Liver (tissue), 9 donors: Measurements from ENCODE around the gene LINS1. TPM values are rescaled to one million over a fixed set of nuclear protein-coding genes. Genes with fewer than 3 reads are reported as not detected.

Experiments
- DNase-seq: peaks from one replicate; pipeline ENCODE4 v3.0.0-alpha.2; 2017; ENCODE audit warnings: low spot score
- H3K27ac ChIP-seq, 2 donors: one replicate each; pipeline ENCODE4 v1.7.0; 2013; ENCODE audit warnings: inconsistent platforms in 2 of 2, low read length in 2 of 2, control low read depth in 1 of 2, low read depth in 1 of 2, mild to moderate bottlenecking in 1 of 2
- H3K27me3 ChIP-seq, 4 donors: one replicate each; pipeline versions ENCODE4 v1.6.1 to v1.7.0; 2013; ENCODE audit warnings: low read length in 3 of 4, inconsistent platforms in 1 of 4, mild to moderate bottlenecking in 1 of 4, moderate library complexity in 1 of 4; ENCODE audit not compliant: control insufficient read depth in 4 of 4, insufficient read depth in 4 of 4
- H3K36me3 ChIP-seq, 4 donors: one replicate each; pipeline versions ENCODE4 v1.6.1 to v1.7.0; 2013; ENCODE audit warnings: low read length in 3 of 4, mild to moderate bottlenecking in 3 of 4, low read depth in 1 of 4, moderate library complexity in 1 of 4; ENCODE audit not compliant: control insufficient read depth in 4 of 4, insufficient read depth in 3 of 4
- H3K4me1 ChIP-seq, 4 donors: one replicate each; pipeline versions ENCODE4 v1.6.1 to v1.7.0; 2013; ENCODE audit warnings: low read length in 3 of 4, mild to moderate bottlenecking in 3 of 4, moderate library complexity in 1 of 4; ENCODE audit not compliant: control insufficient read depth in 4 of 4, insufficient read depth in 4 of 4
- H3K4me3 ChIP-seq, 3 donors: one replicate each; pipeline versions ENCODE4 v1.6.1 to v1.7.0; 2013; ENCODE audit warnings: low read length in 3 of 3, control low read depth in 1 of 3, low read depth in 1 of 3, mild to moderate bottlenecking in 1 of 3
- H3K9ac ChIP-seq, 2 donors: one replicate each; pipeline ENCODE4 v1.7.0; 2013; ENCODE audit warnings: low read length in 2 of 2, mild to moderate bottlenecking in 2 of 2, moderate library complexity in 2 of 2, control low read depth in 1 of 2, low read depth in 1 of 2
- H3K9me3 ChIP-seq, 4 donors: one replicate each; pipeline versions ENCODE4 v1.6.1 to v1.7.0; 2013; ENCODE audit warnings: low read length in 3 of 4; ENCODE audit not compliant: control insufficient read depth in 4 of 4
- ATF3 ChIP-seq: IDR thresholded peaks from 2 replicates; pipeline ENCODE4 v1.6.1; 2016; ENCODE audit warnings: antibody characterized with exemption
- EGR1 ChIP-seq, 2 donors: IDR thresholded peaks; 2 replicates each; pipeline ENCODE4 v1.6.1; 2016 to 2018; ENCODE audit warnings: antibody characterized with exemption in 2 of 2, low read depth in 2 of 2
- FOXA1 ChIP-seq: IDR thresholded peaks from 2 replicates; pipeline ENCODE4 v1.6.1; 2016; ENCODE audit warnings: antibody characterized with exemption
- FOXA2 ChIP-seq: IDR thresholded peaks from 2 replicates; pipeline ENCODE4 v1.6.1; 2016; ENCODE audit warnings: antibody characterized with exemption
- GABPA ChIP-seq, 2 donors: IDR thresholded peaks in 1 of 2; conservative IDR thresholded peaks in 1 of 2; 2 replicates each; pipeline ENCODE4 v1.6.1; 2016; ENCODE audit warnings: antibody characterized with exemption in 2 of 2, mild to moderate bottlenecking in 1 of 2, moderate library complexity in 1 of 2
- HNF4A ChIP-seq, 2 donors: conservative IDR thresholded peaks; 2 replicates each; pipeline ENCODE4 v1.6.1; 2016; ENCODE audit warnings: antibody characterized with exemption in 2 of 2, mild to moderate bottlenecking in 2 of 2
- HNF4G ChIP-seq: IDR thresholded peaks from 2 replicates; pipeline ENCODE4 v1.6.1; 2016; ENCODE audit warnings: antibody characterized with exemption
- JUND ChIP-seq, 2 donors: IDR thresholded peaks; 2 replicates each; pipeline ENCODE4 v1.6.1; 2016; ENCODE audit warnings: antibody characterized with exemption in 2 of 2
- MAX ChIP-seq: IDR thresholded peaks from 2 replicates; pipeline ENCODE4 v1.6.1; 2016; ENCODE audit warnings: antibody characterized with exemption
- NR2F2 ChIP-seq: IDR thresholded peaks from 2 replicates; pipeline ENCODE4 v1.6.1; 2016; ENCODE audit warnings: antibody characterized with exemption
- RAD21 ChIP-seq, 2 donors: IDR thresholded peaks; 2 replicates each; pipeline ENCODE4 v1.6.1; 2016; ENCODE audit warnings: antibody characterized with exemption in 2 of 2, mild to moderate bottlenecking in 2 of 2
- RXRA ChIP-seq, 2 donors: IDR thresholded peaks; 2 replicates each; pipeline ENCODE4 v1.6.1; 2017 to 2018; ENCODE audit warnings: antibody characterized with exemption in 2 of 2, mild to moderate bottlenecking in 1 of 2
- SP1 ChIP-seq: IDR thresholded peaks from 2 replicates; pipeline ENCODE4 v1.6.1; 2018; ENCODE audit warnings: antibody characterized with exemption, mild to moderate bottlenecking
- YY1 ChIP-seq: IDR thresholded peaks from 2 replicates; pipeline ENCODE4 v1.6.1; 2016; ENCODE audit warnings: antibody characterized with exemption, mild to moderate bottlenecking
- ZBTB33 ChIP-seq: IDR thresholded peaks from 2 replicates; pipeline ENCODE4 v1.6.1; 2016; ENCODE audit warnings: antibody characterized with exemption
- WGBS: extraction: QIAGEN DNeasy Blood & Tissue Kit; methylation state at CpG from one replicate; pipeline ENCODE4 v1.1.7; 2013; 5-methylcytosine and 5-hydroxymethylcytosine counted together
- polyA plus RNA-seq, 2 donors: library from polyadenylated mRNA; stranded (reverse) in 1 of 2; unstranded in 1 of 2; fragments of 200-250 nt in 1 of 2; fragments of >200 nt in 1 of 2; fragmentation: Nextera tagmentation in 1 of 2; extraction: Ambion mirVana in 1 of 2; gene quantifications; one replicate each; pipeline versions ENCODE4 v1.2.1 to v1.2.3, GENCODE V29; 2013 to 2015
- total RNA-seq, 2 donors: library from RNA; depleted of rRNA; stranded (reverse); fragments of >200 nt; gene quantifications; one replicate each; pipeline ENCODE4 v1.2.3, GENCODE V29; 2014
- TF ChIP-seq, protein P1 (sequence below): fragments of 150-350 bp; IDR thresholded peaks from 2 replicates; pipeline ENCODE4 v1.5.1; 2017; ENCODE audit warnings: improper control_type of control experiment, low read depth, low read length; ENCODE audit not compliant: missing input control
- TF ChIP-seq, protein P2 (sequence below): IDR thresholded peaks from 2 replicates; pipeline ENCODE4 v1.6.1; 2016; ENCODE audit warnings: antibody characterized with exemption, mild to moderate bottlenecking
- donor health status: healthy.
- donor health status: healthy.
- donor health status: healthy.
- donor health status: healthy.
- donor health status: healthy.

Gene LINS1
- total and polyA plus RNA-seq, 4 donors: 2.9 to 9.1 (median 6.3) TPM

GRCh38 chr15:100631831-100632230 lies 29.8 kb upstream of the LINS1 start:
- TF ChIP-seq ATF3 (no peak), JUND (IDR thresholded peaks at IDR 0.05) (no peak), RAD21 (IDR thresholded peaks at IDR 0.05) (no peak), SP1 (no peak), NR2F2 (no peak), RXRA (IDR thresholded peaks at IDR 0.05) (no peak), FOXA1 (no peak), MAX (no peak), GABPA (IDR thresholded peaks at IDR 0.05 in 1 of 2, conservative IDR thresholded peaks at IDR 0.05 in 1 of 2) (no peak), HNF4G (no peak), YY1 (no peak), HNF4A (conservative IDR thresholded peaks at IDR 0.05) (no peak), FOXA2 (no peak), ZBTB33 (no peak)
- TF ChIP-seq, protein P1, sequence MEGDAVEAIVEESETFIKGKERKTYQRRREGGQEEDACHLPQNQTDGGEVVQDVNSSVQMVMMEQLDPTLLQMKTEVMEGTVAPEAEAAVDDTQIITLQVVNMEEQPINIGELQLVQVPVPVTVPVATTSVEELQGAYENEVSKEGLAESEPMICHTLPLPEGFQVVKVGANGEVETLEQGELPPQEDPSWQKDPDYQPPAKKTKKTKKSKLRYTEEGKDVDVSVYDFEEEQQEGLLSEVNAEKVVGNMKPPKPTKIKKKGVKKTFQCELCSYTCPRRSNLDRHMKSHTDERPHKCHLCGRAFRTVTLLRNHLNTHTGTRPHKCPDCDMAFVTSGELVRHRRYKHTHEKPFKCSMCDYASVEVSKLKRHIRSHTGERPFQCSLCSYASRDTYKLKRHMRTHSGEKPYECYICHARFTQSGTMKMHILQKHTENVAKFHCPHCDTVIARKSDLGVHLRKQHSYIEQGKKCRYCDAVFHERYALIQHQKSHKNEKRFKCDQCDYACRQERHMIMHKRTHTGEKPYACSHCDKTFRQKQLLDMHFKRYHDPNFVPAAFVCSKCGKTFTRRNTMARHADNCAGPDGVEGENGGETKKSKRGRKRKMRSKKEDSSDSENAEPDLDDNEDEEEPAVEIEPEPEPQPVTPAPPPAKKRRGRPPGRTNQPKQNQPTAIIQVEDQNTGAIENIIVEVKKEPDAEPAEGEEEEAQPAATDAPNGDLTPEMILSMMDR: no peak
- TF ChIP-seq, protein P2, sequence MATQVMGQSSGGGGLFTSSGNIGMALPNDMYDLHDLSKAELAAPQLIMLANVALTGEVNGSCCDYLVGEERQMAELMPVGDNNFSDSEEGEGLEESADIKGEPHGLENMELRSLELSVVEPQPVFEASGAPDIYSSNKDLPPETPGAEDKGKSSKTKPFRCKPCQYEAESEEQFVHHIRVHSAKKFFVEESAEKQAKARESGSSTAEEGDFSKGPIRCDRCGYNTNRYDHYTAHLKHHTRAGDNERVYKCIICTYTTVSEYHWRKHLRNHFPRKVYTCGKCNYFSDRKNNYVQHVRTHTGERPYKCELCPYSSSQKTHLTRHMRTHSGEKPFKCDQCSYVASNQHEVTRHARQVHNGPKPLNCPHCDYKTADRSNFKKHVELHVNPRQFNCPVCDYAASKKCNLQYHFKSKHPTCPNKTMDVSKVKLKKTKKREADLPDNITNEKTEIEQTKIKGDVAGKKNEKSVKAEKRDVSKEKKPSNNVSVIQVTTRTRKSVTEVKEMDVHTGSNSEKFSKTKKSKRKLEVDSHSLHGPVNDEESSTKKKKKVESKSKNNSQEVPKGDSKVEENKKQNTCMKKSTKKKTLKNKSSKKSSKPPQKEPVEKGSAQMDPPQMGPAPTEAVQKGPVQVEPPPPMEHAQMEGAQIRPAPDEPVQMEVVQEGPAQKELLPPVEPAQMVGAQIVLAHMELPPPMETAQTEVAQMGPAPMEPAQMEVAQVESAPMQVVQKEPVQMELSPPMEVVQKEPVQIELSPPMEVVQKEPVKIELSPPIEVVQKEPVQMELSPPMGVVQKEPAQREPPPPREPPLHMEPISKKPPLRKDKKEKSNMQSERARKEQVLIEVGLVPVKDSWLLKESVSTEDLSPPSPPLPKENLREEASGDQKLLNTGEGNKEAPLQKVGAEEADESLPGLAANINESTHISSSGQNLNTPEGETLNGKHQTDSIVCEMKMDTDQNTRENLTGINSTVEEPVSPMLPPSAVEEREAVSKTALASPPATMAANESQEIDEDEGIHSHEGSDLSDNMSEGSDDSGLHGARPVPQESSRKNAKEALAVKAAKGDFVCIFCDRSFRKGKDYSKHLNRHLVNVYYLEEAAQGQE: no peak
- no peak overlapping the region for H3K27ac ChIP-seq
- H3K9me3 ChIP-seq: no peaks in the 10 kb centered on the region
- H3K36me3 ChIP-seq: peaks cover 1 to 24% (median 13%) of the 10 kb centered on the region in 4 donors
- no peak overlapping the region for H3K4me3 ChIP-seq
- whole genome bisulfite sequencing: 89% methylated on average over 10 of the region's 10 CpGs
- DNase-seq: no peak
- peaks cover 3 to 14% (median 10%) of the 10 kb centered on the region in 4 donors for H3K4me1 ChIP-seq
- no peaks in the 10 kb centered on the region for H3K27me3 ChIP-seq
- H3K9ac ChIP-seq: no peak overlapping the region

GRCh38 chr15:100628746-100629145 lies 26.8 kb upstream of the LINS1 start:
- Histone ChIP-seq H3K27ac (no peak overlapping the region), H3K9ac (no peak overlapping the region), H3K9me3 (no peaks in the 10 kb centered on the region), H3K4me3 (no peak overlapping the region), H3K4me1 (peaks cover 0 to 7% (median 3%) of the 10 kb centered on the region in 4 donors), H3K27me3 (no peaks in the 10 kb centered on the region), H3K36me3 (peaks cover 1 to 24% (median 13%) of the 10 kb centered on the region in 4 donors)
- no peak for DNase-seq
- WGBS: 75% methylated on average over 3 of the region's 3 CpGs
- TF ChIP-seq RAD21 (IDR thresholded peaks at IDR 0.05): no peak
- TF ChIP-seq YY1: no peak
- no peak for TF ChIP-seq ATF3
- TF ChIP-seq HNF4G: no peak
- no peak for TF ChIP-seq JUND (IDR thresholded peaks at IDR 0.05)
- no peak for TF ChIP-seq RXRA (IDR thresholded peaks at IDR 0.05)
- TF ChIP-seq, protein P2: no peak
- TF ChIP-seq ZBTB33: no peak
- TF ChIP-seq SP1: no peak
- TF ChIP-seq EGR1 (IDR thresholded peaks at IDR 0.05; ENCODE audit: low read depth in 2 of 2): no peak
